HG03460 (cell line): ENCODE data around the gene SARS2.
"Not testable (repeated sequence)": the region's sequence is repeated elsewhere in the genome, so short reads cannot be mapped to it uniquely, and the experiment has no call there.

ENCODE experiments used
- ATAC-seq: cut with Tn5 transposase; IDR thresholded peaks from one replicate; pipeline ENCODE4 v1.9.1; 2021; ENCODE audit not compliant: unreplicated experiment

Gene SARS2

GRCh38 chr19:38949580-38950367 is 19.2 kb upstream of the SARS2 start:
- no peak for ATAC-seq

DNA sequence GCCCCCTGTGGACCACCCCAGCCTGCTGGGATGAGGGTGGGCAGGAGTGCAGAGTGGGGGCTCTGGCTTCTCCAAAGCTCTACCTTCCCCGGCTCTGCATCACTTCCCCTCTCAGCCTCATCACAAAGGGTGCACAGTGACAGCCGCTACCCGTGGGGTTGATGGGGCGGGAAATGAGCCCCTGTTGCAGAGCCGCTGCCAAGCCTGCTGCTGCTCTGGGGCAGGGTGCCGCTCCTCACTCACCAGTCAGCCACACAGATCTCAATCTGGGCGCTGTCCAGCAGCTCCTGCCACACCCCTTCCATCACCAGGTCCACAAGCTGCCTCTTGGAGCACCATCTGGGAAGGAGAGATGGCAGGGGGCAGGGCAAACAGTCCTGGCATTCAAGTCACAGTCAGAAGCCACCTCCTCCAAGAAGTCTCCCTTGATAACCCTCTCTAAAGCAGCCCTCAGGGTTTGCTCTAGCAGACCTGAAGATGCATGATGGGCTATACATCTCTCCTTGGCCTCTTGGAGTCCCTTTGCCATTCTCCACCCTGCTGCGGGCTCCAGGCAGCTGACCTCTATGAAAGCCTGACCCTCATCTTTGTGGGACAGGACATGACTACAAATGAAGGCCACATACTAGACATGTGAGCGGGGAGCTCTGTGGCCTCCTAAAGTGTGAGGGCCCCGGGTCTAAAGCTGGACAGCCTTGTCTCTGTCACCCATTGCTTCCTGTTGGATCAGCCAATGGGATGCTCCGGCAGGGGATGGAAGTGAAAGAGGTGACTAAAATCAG is 15.9 kb upstream of the SARS2 start:
- no peak for ATAC-seq

- ATAC-seq: no peak
These were observed 15.1 kb upstream of the SARS2 start for GRCh38 chr19:38945562-38946228.

- no peak for ATAC-seq
These were observed 14.5 kb upstream of the SARS2 start for GRCh38 chr19:38944981-38945506.

- no peak for ATAC-seq
These were observed 12.1 kb upstream of the SARS2 start for GRCh38 chr19:38942471-38943181.

- no peak for ATAC-seq
These were observed 11.4 kb upstream of the SARS2 start for GRCh38 chr19:38941979-38942378.

GRCh38 chr19:38941466-38941865 is 10.9 kb upstream of the SARS2 start:
- not testable (repeated sequence) for ATAC-seq

GRCh38 chr19:38939957-38940356 is 9.4 kb upstream of the SARS2 start:
- no peak for ATAC-seq

- ATAC-seq: no peak
These were observed 3.0 kb upstream of the SARS2 start for GRCh38 chr19:38933544-38933943.

GRCh38 chr19:38932425-38933179 is 2.0 kb upstream of the SARS2 start:
- no peak for ATAC-seq

DNA sequence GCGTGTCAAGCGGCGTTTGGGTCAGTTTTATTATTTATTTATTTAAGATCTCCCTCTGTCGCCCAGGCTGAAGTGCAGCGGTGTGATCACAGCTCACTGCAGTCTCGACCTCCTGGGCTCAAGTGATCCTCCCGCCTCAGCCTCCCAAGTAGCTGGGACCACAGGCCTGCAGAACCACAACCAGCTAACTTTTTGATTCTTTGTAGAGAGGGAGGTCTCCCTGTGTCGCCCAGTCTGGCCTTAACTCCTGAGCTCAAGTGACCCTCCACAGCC is 894 bp upstream of the SARS2 start:
- no peak for ATAC-seq

GRCh38 chr19:38930776-38931520 is 385 bp upstream of the SARS2 start, which contains the start of gene MRPS12:
MRPS12 (plus strand) TSS chr19:38930944; CDS start chr19:38931295, 351 bp downstream.
- peak; percentile 93 for ATAC-seq

- ATAC-seq: no peak
These were observed 2.1 kb downstream of the SARS2 start for GRCh38 chr19:38928391-38929001.

DNA sequence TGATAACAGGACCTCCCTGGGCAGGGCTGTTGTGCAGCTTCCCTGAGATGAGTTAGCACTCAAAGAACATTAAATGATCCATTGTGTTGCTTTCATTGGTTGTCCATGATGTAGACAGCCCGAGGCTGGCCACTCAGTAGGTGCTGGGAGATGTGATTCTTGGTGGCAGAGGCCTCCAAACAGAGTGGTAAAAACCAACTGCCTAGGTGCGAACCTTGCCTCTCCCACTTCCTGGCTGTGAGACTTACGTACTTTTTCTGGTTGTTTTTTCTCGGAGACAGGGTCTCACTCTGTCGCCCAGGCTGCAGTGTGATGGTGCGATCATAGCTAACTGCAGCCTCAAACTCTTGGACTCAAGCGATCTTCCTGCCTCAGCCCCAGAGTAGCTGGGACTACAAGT is 6.2 kb downstream of the SARS2 start:
- no peak for ATAC-seq

- ATAC-seq: no peak
These were observed 8.1 kb downstream of the SARS2 start for GRCh38 chr19:38922482-38922881.

- ATAC-seq: no peak
These were observed 8.9 kb downstream of the SARS2 start for GRCh38 chr19:38921420-38922274.

- no peak for ATAC-seq
These were observed 9.8 kb downstream of the SARS2 start for GRCh38 chr19:38920602-38921419.
